Measurements from ENCODE around the gene PAQR3. TPM values are rescaled to one million over a fixed set of nuclear protein-coding genes. Genes with fewer than 3 reads are reported as not detected.

Gene PAQR3
- 13.9 and 22.5 TPM in 2 replicates for total RNA-seq (2014; rRNA removed; shearing (Covaris generic))

- DNase-seq (ENCODE audit: low spot score) = peak; percentile 59
Measured at GRCh38 chr4:78938868-78939666, at the start of gene PAQR3. Gene PAQR3, minus strand, starts transcription at chr4:78939438. Its CDS starts 214 bp downstream, at chr4:78939224.

GRCh38 chr4:78987683-78988082 lies 48.4 kb upstream of the PAQR3 start:
- no peak for DNase-seq (ENCODE audit: low spot score)

- DNase-seq (ENCODE audit: low spot score) = no peak
Measured at GRCh38 chr4:78984593-78984992, 45.4 kb upstream of the PAQR3 start.

GRCh38 chr4:78975865-78976264 lies 36.6 kb upstream of the PAQR3 start:
- no peak for DNase-seq (ENCODE audit: low spot score)

GRCh38 chr4:78971776-78972175 lies 32.5 kb upstream of the PAQR3 start:
- DNase-seq (ENCODE audit: low spot score) = no peak

GRCh38 chr4:78971326-78971725 lies 32.1 kb upstream of the PAQR3 start:
- DNase-seq (ENCODE audit: low spot score) = no peak

- no peak for DNase-seq (ENCODE audit: low spot score)
Measured at GRCh38 chr4:78962597-78963115, 23.4 kb upstream of the PAQR3 start.

GRCh38 chr4:78960926-78961325 lies 21.7 kb upstream of the PAQR3 start:
- no peak for DNase-seq (ENCODE audit: low spot score)

GRCh38 chr4:78956975-78957374 lies 17.7 kb upstream of the PAQR3 start:
- DNase-seq (ENCODE audit: low spot score) = no peak

- DNase-seq (ENCODE audit: low spot score) = peak; percentile 44
Measured at GRCh38 chr4:78953769-78954666, 14.8 kb upstream of the PAQR3 start.

GRCh38 chr4:78953231-78953630 lies 14.0 kb upstream of the PAQR3 start:
- DNase-seq (ENCODE audit: low spot score) = no peak

GRCh38 chr4:78951862-78952472 lies 12.7 kb upstream of the PAQR3 start:
- peak; percentile 29 for DNase-seq (ENCODE audit: low spot score)

GRCh38 chr4:78949735-78950134 lies 10.5 kb upstream of the PAQR3 start:
- no peak for DNase-seq (ENCODE audit: low spot score)

GRCh38 chr4:78945651-78946179 lies 6.5 kb upstream of the PAQR3 start:
- DNase-seq (ENCODE audit: low spot score) = no peak

GRCh38 chr4:78944381-78944780 lies 5.1 kb upstream of the PAQR3 start:
- no peak for DNase-seq (ENCODE audit: low spot score)

GRCh38 chr4:78940752-78941151 lies 1.5 kb upstream of the PAQR3 start:
- no peak for DNase-seq (ENCODE audit: low spot score)

GRCh38 chr4:78939667-78940008 lies 400 bp upstream of the PAQR3 start:
- DNase-seq (ENCODE audit: low spot score) = no peak

- no peak for DNase-seq (ENCODE audit: low spot score)
Measured at GRCh38 chr4:78938474-78938867, 767 bp downstream of the PAQR3 start.

GRCh38 chr4:78937837-78938236 lies 1.4 kb downstream of the PAQR3 start:
- no peak for DNase-seq (ENCODE audit: low spot score)

- DNase-seq (ENCODE audit: low spot score) = no peak
Measured at GRCh38 chr4:78936989-78937388, 2.2 kb downstream of the PAQR3 start.

- no peak for DNase-seq (ENCODE audit: low spot score)
Measured at GRCh38 chr4:78930016-78930629, 9.1 kb downstream of the PAQR3 start.

Data from H4 (cell line).